Measurements from ENCODE around the gene PBX3. TPM values are rescaled to one million over a fixed set of nuclear protein-coding genes. Genes with fewer than 3 reads are reported as not detected.

The PBX3 gene
- total RNA-seq, 2 experiments from 2014 or later: 25.3 to 30.8 TPM

DNA sequence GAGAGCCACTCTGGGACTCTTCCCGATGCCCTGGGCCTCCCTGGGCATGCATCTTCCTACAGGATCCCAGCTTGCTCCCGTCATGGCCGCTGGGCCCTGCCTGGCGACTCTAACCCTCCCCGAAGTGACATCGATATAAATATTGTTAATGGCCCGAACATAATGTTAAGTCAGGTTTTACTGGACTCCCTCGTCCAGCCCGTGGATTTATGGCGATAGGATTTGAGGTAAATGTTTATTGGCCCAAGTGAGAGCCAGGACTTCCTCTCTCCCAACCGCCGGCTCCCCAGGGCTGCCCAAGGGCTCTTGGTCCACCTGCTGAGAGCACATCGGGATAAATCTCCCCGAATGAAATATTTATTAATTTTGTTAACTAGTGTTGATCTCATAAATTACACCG lies 246.3 kb downstream of the PBX3 start:
- no peak for ATAC-seq (ENCODE audit: poor library complexity)
- H3K27me3 Mint-ChIP-seq: no peaks in the 10 kb centered on the region
- H3K27ac Mint-ChIP-seq: no peak overlapping the region
- POLR2A ChIA-PET: no interaction called here
- H3K36me3 Mint-ChIP-seq (ENCODE audit: low read depth): no peaks in the 10 kb centered on the region
- H3K4me3 Mint-ChIP-seq: no peak overlapping the region
- H3K4me3 ChIP-seq (ENCODE audit: low read length): no peak overlapping the region
- CTCF ChIA-PET: no interaction called here
- H3K4me1 ChIP-seq (ENCODE audit: insufficient read depth, low read length): no peaks in the 10 kb centered on the region
- TF ChIP-seq, protein P1, sequence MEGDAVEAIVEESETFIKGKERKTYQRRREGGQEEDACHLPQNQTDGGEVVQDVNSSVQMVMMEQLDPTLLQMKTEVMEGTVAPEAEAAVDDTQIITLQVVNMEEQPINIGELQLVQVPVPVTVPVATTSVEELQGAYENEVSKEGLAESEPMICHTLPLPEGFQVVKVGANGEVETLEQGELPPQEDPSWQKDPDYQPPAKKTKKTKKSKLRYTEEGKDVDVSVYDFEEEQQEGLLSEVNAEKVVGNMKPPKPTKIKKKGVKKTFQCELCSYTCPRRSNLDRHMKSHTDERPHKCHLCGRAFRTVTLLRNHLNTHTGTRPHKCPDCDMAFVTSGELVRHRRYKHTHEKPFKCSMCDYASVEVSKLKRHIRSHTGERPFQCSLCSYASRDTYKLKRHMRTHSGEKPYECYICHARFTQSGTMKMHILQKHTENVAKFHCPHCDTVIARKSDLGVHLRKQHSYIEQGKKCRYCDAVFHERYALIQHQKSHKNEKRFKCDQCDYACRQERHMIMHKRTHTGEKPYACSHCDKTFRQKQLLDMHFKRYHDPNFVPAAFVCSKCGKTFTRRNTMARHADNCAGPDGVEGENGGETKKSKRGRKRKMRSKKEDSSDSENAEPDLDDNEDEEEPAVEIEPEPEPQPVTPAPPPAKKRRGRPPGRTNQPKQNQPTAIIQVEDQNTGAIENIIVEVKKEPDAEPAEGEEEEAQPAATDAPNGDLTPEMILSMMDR (IDR thresholded peaks at IDR 0.05): no peak
- H3K36me3 ChIP-seq (ENCODE audit: insufficient read depth, low read length): no peaks in the 10 kb centered on the region
- no peaks in the 10 kb centered on the region for H3K9me3 Mint-ChIP-seq
- H3K4me1 Mint-ChIP-seq (ENCODE audit: low read depth): no peaks in the 10 kb centered on the region
- no peak for DNase-seq
- H3K27ac ChIP-seq (ENCODE audit: low read depth in 1 of 2, low read length in 2 of 2): no peak overlapping the region
- H3K27me3 ChIP-seq (ENCODE audit: control insufficient read depth in 1 of 2, insufficient read depth in 2 of 2, low read length in 2 of 2): no peaks in the 10 kb centered on the region
- intact Hi-C loops (cut with DNase I, micrococcal nuclease): no loop called here
- no peaks in the 10 kb centered on the region for H3K9me3 ChIP-seq (ENCODE audit: control insufficient read depth in 1 of 2, insufficient read depth in 1 of 2, low read length in 2 of 2)

GRCh38 chr9:125994066-125994943 lies 247.1 kb downstream of the PBX3 start:
- intact Hi-C loops (cut with DNase I, micrococcal nuclease): no loop called here
- TF ChIP-seq, protein P1 (IDR thresholded peaks at IDR 0.05): no peak
- ATAC-seq (ENCODE audit: poor library complexity) (no peak), DNase-seq (no peak)
- ChIA-PET CTCF (no interaction called here), POLR2A (no interaction called here)
- no peak overlapping the region for H3K27ac Mint-ChIP-seq
- no peak overlapping the region for H3K4me3 ChIP-seq (ENCODE audit: low read length)
- no peaks in the 10 kb centered on the region for H3K4me1 Mint-ChIP-seq (ENCODE audit: low read depth)
- H3K9me3 Mint-ChIP-seq: no peaks in the 10 kb centered on the region
- H3K36me3 Mint-ChIP-seq (ENCODE audit: low read depth): no peaks in the 10 kb centered on the region
- no peaks in the 10 kb centered on the region for H3K27me3 ChIP-seq (ENCODE audit: control insufficient read depth in 1 of 2, insufficient read depth in 2 of 2, low read length in 2 of 2)
- H3K27ac ChIP-seq (ENCODE audit: low read depth in 1 of 2, low read length in 2 of 2): no peak overlapping the region
- no peak overlapping the region for H3K4me3 Mint-ChIP-seq
- H3K9me3 ChIP-seq (ENCODE audit: control insufficient read depth in 1 of 2, insufficient read depth in 1 of 2, low read length in 2 of 2): no peaks in the 10 kb centered on the region
- H3K27me3 Mint-ChIP-seq: no peaks in the 10 kb centered on the region
- no peaks in the 10 kb centered on the region for H3K4me1 ChIP-seq (ENCODE audit: insufficient read depth, low read length)
- no peaks in the 10 kb centered on the region for H3K36me3 ChIP-seq (ENCODE audit: insufficient read depth, low read length)

DNA sequence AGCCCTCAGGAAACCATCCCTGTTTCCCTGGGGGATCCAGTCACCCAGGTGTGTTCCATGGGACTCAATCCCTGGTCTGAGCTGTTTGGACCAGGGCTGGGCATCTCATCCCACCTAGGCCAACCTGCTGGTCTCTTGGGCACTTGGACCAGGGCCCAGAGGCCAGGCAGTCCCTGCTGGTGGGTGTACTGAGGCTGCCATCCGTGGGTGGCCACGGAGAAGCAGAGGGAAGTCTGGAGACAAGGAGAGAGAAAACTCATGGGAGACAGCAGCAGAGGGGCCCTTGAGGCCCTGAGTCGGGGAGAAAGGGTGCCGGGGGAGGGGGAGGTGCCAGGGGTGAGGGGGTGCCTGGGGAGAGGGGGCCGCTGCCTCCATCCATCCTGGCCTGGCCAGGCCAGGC lies 247.8 kb downstream of the PBX3 start:
- Histone ChIP-seq H3K4me1 (ENCODE audit: insufficient read depth, low read length) (no peaks in the 10 kb centered on the region), H3K4me3 (ENCODE audit: low read length) (no peak overlapping the region), H3K27ac (ENCODE audit: low read depth in 1 of 2, low read length in 2 of 2) (no peak overlapping the region), H3K36me3 (ENCODE audit: insufficient read depth, low read length) (no peaks in the 10 kb centered on the region), H3K27me3 (ENCODE audit: control insufficient read depth in 1 of 2, insufficient read depth in 2 of 2, low read length in 2 of 2) (no peaks in the 10 kb centered on the region), H3K9me3 (ENCODE audit: control insufficient read depth in 1 of 2, insufficient read depth in 1 of 2, low read length in 2 of 2) (no peaks in the 10 kb centered on the region)
- ChIA-PET POLR2A (no interaction called here), CTCF (no interaction called here)
- TF ChIP-seq, protein P1 (IDR thresholded peaks at IDR 0.05): no peak
- no peak for DNase-seq
- Mint-ChIP-seq H3K4me3 (no peak overlapping the region), H3K4me1 (ENCODE audit: low read depth) (no peaks in the 10 kb centered on the region), H3K27ac (no peak overlapping the region), H3K27me3 (no peaks in the 10 kb centered on the region), H3K36me3 (ENCODE audit: low read depth) (no peaks in the 10 kb centered on the region), H3K9me3 (no peaks in the 10 kb centered on the region)
- intact Hi-C loops (cut with DNase I, micrococcal nuclease): no loop called here
- no peak for ATAC-seq (ENCODE audit: poor library complexity)

Data from CD4-positive, alpha-beta T cell (primary cell).